Keratinocyte (primary cell): ENCODE measurements around the gene RNF130. TPM values are rescaled to one million over a fixed set of nuclear protein-coding genes. Genes with fewer than 3 reads are reported as not detected.

ENCODE experiments used
- DNase-seq: peaks from one replicate; pipeline ENCODE4 v3.0.0-alpha.2; 2011; ENCODE audit warnings: low read depth, missing footprints, low spot score
- FAIRE-seq: peaks from 2 replicates; lab custom pipeline; 2011; peaks lifted over from hg19 to GRCh38; lab: Jason Lieb, UNC
- H2AFZ ChIP-seq: 2 replicates; pipeline ENCODE4 v1.6.0; 2012; ENCODE audit warnings: low read length, control low read depth, inconsistent platforms; ENCODE audit not compliant: control insufficient read depth
- H3K27ac ChIP-seq: 2 replicates; pipeline ENCODE4 v1.5.1; 2011; ENCODE audit warnings: low read length; ENCODE audit not compliant: control insufficient read depth, insufficient read depth
- H3K27me3 ChIP-seq: 3 replicates; pipeline ENCODE4 v1.6.0; 2011; ENCODE audit warnings: low read length; ENCODE audit not compliant: control insufficient read depth, insufficient read depth; ENCODE audit errors: extremely low read depth
- H3K36me3 ChIP-seq, 2 experiments: 2 replicates in 1 of 2; 3 replicates in 1 of 2; pipeline ENCODE4 v1.5.1; 2011; ENCODE audit warnings: low read length in 2 of 2, mild to moderate bottlenecking in 1 of 2; ENCODE audit not compliant: control insufficient read depth in 2 of 2, insufficient read depth in 2 of 2; ENCODE audit errors: extremely low read depth in 1 of 2
- H3K4me1 ChIP-seq: 3 replicates; pipeline ENCODE4 v1.5.1; 2011; ENCODE audit warnings: low read length; ENCODE audit not compliant: control insufficient read depth, insufficient read depth; ENCODE audit errors: extremely low read depth
- H3K4me2 ChIP-seq: 3 replicates; pipeline ENCODE4 v1.6.0; 2011; ENCODE audit warnings: low read depth, low read length; ENCODE audit not compliant: control insufficient read depth, insufficient read depth; ENCODE audit errors: extremely low read depth
- H3K4me3 ChIP-seq, 3 experiments: fragments of 200-600 bp in 1 of 3; sonication (generic) in 1 of 3; 2 replicates in 2 of 3; 3 replicates in 1 of 3; pipeline ENCODE4 v1.5.1; 2011 to 2016; ENCODE audit warnings: low read length in 3 of 3, mild to moderate bottlenecking in 3 of 3, control low read depth in 2 of 3, inconsistent platforms in 1 of 3, low read depth in 1 of 3, mixed read lengths in 1 of 3, mixed run types in 1 of 3, moderate library complexity in 1 of 3; ENCODE audit not compliant: control insufficient read depth in 2 of 3, insufficient read depth in 2 of 3; ENCODE audit errors: extremely low read depth in 1 of 3
- H3K79me2 ChIP-seq: 2 replicates; pipeline ENCODE4 v1.6.0; 2012; ENCODE audit warnings: low read length; ENCODE audit not compliant: control insufficient read depth, insufficient read depth
- H3K9ac ChIP-seq: 3 replicates; pipeline ENCODE4 v1.6.0; 2011; ENCODE audit warnings: low read length; ENCODE audit not compliant: control insufficient read depth, insufficient read depth; ENCODE audit errors: extremely low read depth
- H3K9me1 ChIP-seq: 3 replicates; pipeline ENCODE4 v1.6.0; 2011; ENCODE audit warnings: low read length; ENCODE audit not compliant: control insufficient read depth, insufficient read depth; ENCODE audit errors: extremely low read depth
- H3K9me3 ChIP-seq: 2 replicates; pipeline ENCODE4 v1.5.1; 2012; ENCODE audit warnings: low read depth, low read length; ENCODE audit not compliant: control insufficient read depth
- H4K20me1 ChIP-seq: 3 replicates; pipeline ENCODE4 v1.6.0; 2011; ENCODE audit warnings: low read length; ENCODE audit not compliant: control insufficient read depth, insufficient read depth; ENCODE audit errors: extremely low read depth
- EZH2 ChIP-seq: IDR thresholded peaks from one replicate; pipeline ENCODE4 v1.6.1; 2012; ENCODE audit warnings: inconsistent platforms, mild to moderate bottlenecking, low read length, moderate library complexity
- dilution Hi-C: fragments of 300-500 bp; cut with MboI; formaldehyde crosslinking; loops from one replicate; pipeline ENCODE4 v1.7.0; 2020; ENCODE audit warnings: low sequenced_read_pairs; ENCODE audit not compliant: extremely low pct_ligation_motif_present
- polyA plus RNA-seq, 5 experiments: library from polyadenylated mRNA; depleted of rRNA in 3 of 5; stranded (reverse) in 3 of 5; stranded (forward) in 1 of 5; unstranded in 1 of 5; fragments of >200 nt; gene quantifications; 1 replicate in 1 of 5; 2 replicates in 3 of 5; 3 replicates in 1 of 5; pipeline versions ENCODE4 v1.2.1 to v1.2.3, GENCODE V29; 2011 to 2012; ENCODE audit warnings: missing spikeins in 2 of 5, low read depth in 1 of 5, low replicate concordance in 1 of 5
- TF ChIP-seq, protein P1 (sequence below), 3 experiments: IDR thresholded peaks in 1 of 3; conservative IDR thresholded peaks in 1 of 3; optimal IDR thresholded peaks in 1 of 3; 2 replicates in 2 of 3; 3 replicates in 1 of 3; pipeline versions ENCODE3 to v1.5.1; 2011; ENCODE audit warnings: low read length in 3 of 3, mild to moderate bottlenecking in 3 of 3, moderate library complexity in 2 of 3, control low read depth in 1 of 3, inconsistent platforms in 1 of 3; ENCODE audit not compliant: insufficient read depth in 2 of 3; ENCODE audit errors: extremely low read depth in 1 of 3

The RNF130 gene
- polyA plus RNA-seq, 1 donor (not counting 4 experiments of a cell fraction or from before 2014, with no cell fraction given): 20.0 TPM

DNA sequence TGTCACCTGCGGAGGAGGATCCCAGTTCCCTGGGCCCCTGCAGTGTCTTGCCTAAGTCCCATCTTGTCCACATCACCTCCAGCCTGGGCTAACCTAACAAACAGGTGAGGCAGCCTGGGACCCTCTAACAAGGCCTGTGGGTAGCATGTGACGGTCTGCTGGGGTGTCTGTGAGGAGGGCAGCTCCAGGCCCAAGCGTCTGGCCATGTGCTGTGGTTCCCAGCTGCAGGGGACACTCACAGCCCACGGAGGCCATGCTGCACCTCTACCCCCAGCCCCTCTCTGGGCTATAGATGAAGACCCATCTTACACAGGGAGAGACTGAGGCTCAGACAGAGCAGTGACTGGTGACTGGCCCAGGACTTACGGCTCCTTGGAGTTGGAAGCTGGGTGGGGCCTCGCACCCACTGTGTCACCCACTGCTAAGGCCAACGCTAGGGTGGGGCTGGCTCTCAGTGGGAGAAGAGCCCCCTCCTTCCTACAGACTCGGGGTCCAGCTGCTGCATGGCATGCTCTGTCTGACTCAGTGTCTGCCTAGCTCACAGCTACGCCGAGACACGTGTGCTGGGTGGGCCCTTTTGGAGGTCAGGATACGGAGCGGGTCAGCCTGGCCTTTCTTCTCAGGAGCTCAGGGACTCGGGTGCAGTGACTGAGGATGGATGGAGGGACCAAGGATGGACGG lies 40.8 kb upstream of the RNF130 start:
- no peaks in the 10 kb centered on the region for H3K9me1 ChIP-seq
- no peak overlapping the region for H3K4me3 ChIP-seq
- dilution Hi-C loops: no loop called here
- no peak for FAIRE-seq
- no peak overlapping the region for H3K9ac ChIP-seq
- no peaks in the 10 kb centered on the region for H3K9me3 ChIP-seq
- H3K27me3 ChIP-seq: no peaks in the 10 kb centered on the region
- H3K36me3 ChIP-seq: no peaks in the 10 kb centered on the region
- H3K27ac ChIP-seq: no peak overlapping the region
- no peak overlapping the region for H3K4me2 ChIP-seq
- H3K4me1 ChIP-seq: no peaks in the 10 kb centered on the region
- no peaks in the 10 kb centered on the region for H3K79me2 ChIP-seq
- no peak for DNase-seq
- TF ChIP-seq, protein P1, sequence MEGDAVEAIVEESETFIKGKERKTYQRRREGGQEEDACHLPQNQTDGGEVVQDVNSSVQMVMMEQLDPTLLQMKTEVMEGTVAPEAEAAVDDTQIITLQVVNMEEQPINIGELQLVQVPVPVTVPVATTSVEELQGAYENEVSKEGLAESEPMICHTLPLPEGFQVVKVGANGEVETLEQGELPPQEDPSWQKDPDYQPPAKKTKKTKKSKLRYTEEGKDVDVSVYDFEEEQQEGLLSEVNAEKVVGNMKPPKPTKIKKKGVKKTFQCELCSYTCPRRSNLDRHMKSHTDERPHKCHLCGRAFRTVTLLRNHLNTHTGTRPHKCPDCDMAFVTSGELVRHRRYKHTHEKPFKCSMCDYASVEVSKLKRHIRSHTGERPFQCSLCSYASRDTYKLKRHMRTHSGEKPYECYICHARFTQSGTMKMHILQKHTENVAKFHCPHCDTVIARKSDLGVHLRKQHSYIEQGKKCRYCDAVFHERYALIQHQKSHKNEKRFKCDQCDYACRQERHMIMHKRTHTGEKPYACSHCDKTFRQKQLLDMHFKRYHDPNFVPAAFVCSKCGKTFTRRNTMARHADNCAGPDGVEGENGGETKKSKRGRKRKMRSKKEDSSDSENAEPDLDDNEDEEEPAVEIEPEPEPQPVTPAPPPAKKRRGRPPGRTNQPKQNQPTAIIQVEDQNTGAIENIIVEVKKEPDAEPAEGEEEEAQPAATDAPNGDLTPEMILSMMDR (optimal IDR thresholded peaks at IDR 0.05 in 1 of 3, IDR thresholded peaks at IDR 0.05 in 1 of 3, conservative IDR thresholded peaks at IDR 0.05 in 1 of 3; ENCODE audit: extremely low read depth in 1 of 3, insufficient read depth in 2 of 3, low read length in 3 of 3): no peak
- TF ChIP-seq EZH2: no peak
- H2AFZ ChIP-seq: no peak overlapping the region
- H4K20me1 ChIP-seq: no peaks in the 10 kb centered on the region

DNA sequence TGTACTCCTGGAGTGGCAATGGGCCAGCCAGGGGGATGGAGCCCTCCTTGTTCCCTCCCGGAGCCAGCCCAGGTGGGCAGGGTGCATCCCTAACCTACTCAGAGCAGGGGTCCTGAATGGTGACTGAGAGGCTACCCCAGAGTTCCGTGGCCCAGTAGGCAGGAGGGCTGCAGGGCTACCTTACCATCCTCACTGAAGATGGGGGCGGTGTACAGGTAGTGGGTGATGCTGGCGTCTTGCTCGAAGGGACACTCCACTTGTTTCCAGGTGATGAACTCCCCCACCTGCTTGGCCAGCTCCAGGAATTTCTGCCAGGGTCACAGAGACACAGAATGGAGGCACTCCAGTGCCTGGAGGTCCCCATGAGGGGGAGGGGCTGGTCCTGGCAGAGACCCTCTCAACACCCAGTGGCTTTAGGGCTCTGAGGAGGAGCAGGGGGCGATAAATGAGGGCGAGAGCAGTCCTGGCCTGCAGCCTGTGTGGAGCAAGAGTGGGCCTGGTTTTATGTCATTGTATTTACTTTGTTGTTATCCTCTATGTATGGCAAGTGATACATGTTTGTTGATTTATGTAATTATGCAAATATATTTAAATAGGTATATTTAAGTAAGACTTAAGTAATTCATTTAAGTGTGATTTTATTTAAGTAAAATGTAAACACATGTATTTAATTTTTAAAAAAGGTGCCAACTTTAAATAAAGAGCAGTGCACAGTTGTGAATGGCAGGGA lies 39.9 kb upstream of the RNF130 start:
- no peaks in the 10 kb centered on the region for H3K9me1 ChIP-seq
- H3K4me1 ChIP-seq: no peaks in the 10 kb centered on the region
- no peak overlapping the region for H3K4me2 ChIP-seq
- FAIRE-seq (no peak), DNase-seq (no peak)
- TF ChIP-seq EZH2: no peak
- TF ChIP-seq, protein P1 (optimal IDR thresholded peaks at IDR 0.05 in 1 of 3, IDR thresholded peaks at IDR 0.05 in 1 of 3, conservative IDR thresholded peaks at IDR 0.05 in 1 of 3; ENCODE audit: extremely low read depth in 1 of 3, insufficient read depth in 2 of 3, low read length in 3 of 3): no peak
- H4K20me1 ChIP-seq: no peaks in the 10 kb centered on the region
- H3K4me3 ChIP-seq: no peak overlapping the region
- no peak overlapping the region for H3K27ac ChIP-seq
- H3K9ac ChIP-seq: no peak overlapping the region
- H2AFZ ChIP-seq: no peak overlapping the region
- no peaks in the 10 kb centered on the region for H3K9me3 ChIP-seq
- dilution Hi-C loops: no loop called here
- H3K27me3 ChIP-seq: no peaks in the 10 kb centered on the region
- H3K36me3 ChIP-seq: no peaks in the 10 kb centered on the region
- no peaks in the 10 kb centered on the region for H3K79me2 ChIP-seq
